Activated T-cell treated with anti-CD3 and anti-CD28 coated beads, Interleukin-2, amount 50 U/mL, for 24 hours (primary cell): ENCODE results near the gene LIM2.

Source experiments
- DNase-seq: peaks from one replicate; pipeline ENCODE4 v3.0.0-alpha.2; 2020
- H3K27ac Mint-ChIP-seq: 2 replicates; pipeline ENCODE4 v1.8.0; 2020; ENCODE audit warnings: mild to moderate bottlenecking, mixed read lengths
- H3K27me3 Mint-ChIP-seq: 2 replicates; pipeline ENCODE4 v1.8.0; 2020; ENCODE audit warnings: mixed read lengths
- H3K36me3 Mint-ChIP-seq: 2 replicates; pipeline ENCODE4 v1.8.0; 2020; ENCODE audit warnings: low read depth, mixed read lengths
- H3K4me1 Mint-ChIP-seq: 2 replicates; pipeline ENCODE4 v1.8.0; 2020; ENCODE audit warnings: low read depth, mixed read lengths
- H3K4me3 Mint-ChIP-seq: 2 replicates; pipeline ENCODE4 v1.8.0; 2020; ENCODE audit warnings: mild to moderate bottlenecking, moderate library complexity, mixed read lengths
- H3K9me3 Mint-ChIP-seq: 2 replicates; pipeline ENCODE4 v1.8.0; 2020; ENCODE audit warnings: mixed read lengths

Gene LIM2

DNA sequence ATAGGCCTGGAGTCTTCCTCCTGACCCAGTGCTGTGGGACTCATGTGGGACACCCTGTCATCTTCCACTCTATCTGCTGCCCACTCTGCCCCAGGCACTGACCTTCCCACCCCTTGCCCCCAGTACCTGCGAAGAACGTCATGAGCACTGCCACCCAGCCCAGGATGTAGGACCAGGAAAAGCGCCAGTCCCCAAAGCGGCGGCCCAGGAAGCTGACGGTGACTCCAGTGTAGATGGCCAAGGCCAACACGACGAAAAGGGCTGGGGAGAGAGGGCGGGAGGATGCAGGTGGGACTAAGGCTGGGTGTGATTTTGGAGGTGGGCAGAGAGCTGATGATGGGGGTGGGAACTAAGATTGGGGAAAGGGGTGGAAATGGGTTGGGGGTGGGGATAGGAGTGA lies 7.4 kb downstream of the LIM2 start:
- Mint-ChIP-seq H3K4me1 (peaks cover 44% of the 10 kb centered on the region), H3K4me3 (no peak overlapping the region), H3K27me3 (no peaks in the 10 kb centered on the region), H3K36me3 (peaks cover under 1% of the 10 kb centered on the region), H3K9me3 (peaks cover 2% of the 10 kb centered on the region), H3K27ac (no peak overlapping the region)
- no peak for DNase-seq

DNA sequence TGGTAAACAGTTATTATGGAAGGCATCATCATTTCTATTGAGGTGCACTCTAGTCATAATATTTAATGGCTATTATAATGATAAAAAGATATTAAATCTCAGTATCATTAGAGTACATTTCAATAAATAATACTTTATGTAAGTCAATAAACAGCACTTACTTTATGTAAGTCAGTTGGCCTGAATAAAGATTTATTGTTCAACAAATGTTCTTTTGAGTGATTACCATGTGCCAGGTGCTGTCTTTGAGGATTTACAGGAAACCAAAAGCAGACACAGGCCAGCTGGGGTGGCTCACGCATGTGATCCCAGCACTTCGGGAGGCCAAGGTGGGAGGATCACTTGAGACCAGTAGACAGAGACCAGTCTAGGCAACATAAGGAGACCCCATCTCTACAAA lies 10.4 kb downstream of the LIM2 start:
- H3K4me3 Mint-ChIP-seq = no peak overlapping the region
- H3K27me3 Mint-ChIP-seq = no peaks in the 10 kb centered on the region
- no peak overlapping the region for H3K27ac Mint-ChIP-seq
- H3K9me3 Mint-ChIP-seq = peaks cover 4% of the 10 kb centered on the region
- peaks cover 3% of the 10 kb centered on the region for H3K36me3 Mint-ChIP-seq
- no peak for DNase-seq
- peaks cover 70% of the 10 kb centered on the region for H3K4me1 Mint-ChIP-seq

GRCh38 chr19:51375504-51376221 lies 12.1 kb downstream of the LIM2 start:
- H3K27ac Mint-ChIP-seq = peak overlapping the region; percentile 90
- H3K4me1 Mint-ChIP-seq = peaks cover 78% of the 10 kb centered on the region
- H3K9me3 Mint-ChIP-seq = peaks cover 2% of the 10 kb centered on the region
- peak; percentile 64 for DNase-seq
- H3K36me3 Mint-ChIP-seq = peaks cover 21% of the 10 kb centered on the region
- peak overlapping the region; percentile 67 for H3K4me3 Mint-ChIP-seq
- no peaks in the 10 kb centered on the region for H3K27me3 Mint-ChIP-seq

- Mint-ChIP-seq H3K27me3 (no peaks in the 10 kb centered on the region), H3K9me3 (peaks cover 2% of the 10 kb centered on the region), H3K4me3 (peak within 1 kb of the TSS; percentile 97), H3K4me1 (peaks cover 77% of the 10 kb centered on the region), H3K27ac (peak within 1 kb of the TSS; percentile 98), H3K36me3 (peaks cover 37% of the 10 kb centered on the region)
- DNase-seq = peak; percentile 81
These were observed 14.9 kb downstream of the LIM2 start, which contains the start of gene NKG7 for GRCh38 chr19:51372649-51373504. Gene NKG7 (minus strand): TSS chr19:51372654. CDS start chr19:51372535, 119 bp downstream.

GRCh38 chr19:51372021-51372648 lies 15.6 kb downstream of the LIM2 start:
- Mint-ChIP-seq H3K4me1 (peaks cover 77% of the 10 kb centered on the region), H3K27me3 (no peaks in the 10 kb centered on the region), H3K9me3 (peaks cover 2% of the 10 kb centered on the region), H3K4me3 (peak overlapping the region; percentile 97), H3K27ac (peak overlapping the region; percentile 98), H3K36me3 (peaks cover 43% of the 10 kb centered on the region)
- DNase-seq = no peak

- peak overlapping the region; percentile 97 for H3K4me3 Mint-ChIP-seq
- H3K4me1 Mint-ChIP-seq = peaks cover 75% of the 10 kb centered on the region
- H3K27ac Mint-ChIP-seq = peak overlapping the region; percentile 98
- no peaks in the 10 kb centered on the region for H3K27me3 Mint-ChIP-seq
- H3K9me3 Mint-ChIP-seq = peaks cover 2% of the 10 kb centered on the region
- no peak for DNase-seq
- H3K36me3 Mint-ChIP-seq = peaks cover 51% of the 10 kb centered on the region
These were observed 16.5 kb downstream of the LIM2 start for GRCh38 chr19:51371186-51371690.

DNA sequence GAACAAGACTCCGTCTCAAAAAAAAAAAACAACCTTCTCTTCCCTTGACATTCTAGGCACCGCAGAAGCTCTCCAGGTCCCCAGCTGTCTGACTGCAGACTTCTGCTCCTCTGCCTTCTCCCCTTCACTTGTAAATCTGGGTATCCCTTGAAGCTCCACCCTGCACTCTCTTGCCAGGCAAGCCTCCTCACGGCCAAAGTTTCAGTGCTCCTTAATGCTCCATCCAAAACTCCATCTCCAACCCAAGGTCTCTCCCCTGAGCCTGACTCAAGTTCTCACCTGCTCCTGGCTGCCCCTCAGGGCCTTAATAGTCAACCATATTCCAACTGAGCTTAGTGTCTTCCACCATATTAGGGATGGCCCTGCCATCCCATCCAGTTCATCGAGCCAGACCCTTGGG lies 17.5 kb downstream of the LIM2 start:
- peaks cover under 1% of the 10 kb centered on the region for H3K9me3 Mint-ChIP-seq
- no peaks in the 10 kb centered on the region for H3K27me3 Mint-ChIP-seq
- peaks cover 58% of the 10 kb centered on the region for H3K36me3 Mint-ChIP-seq
- peaks cover 68% of the 10 kb centered on the region for H3K4me1 Mint-ChIP-seq
- peak overlapping the region; percentile 97 for H3K4me3 Mint-ChIP-seq
- DNase-seq = no peak
- H3K27ac Mint-ChIP-seq = peak overlapping the region; percentile 98

DNA sequence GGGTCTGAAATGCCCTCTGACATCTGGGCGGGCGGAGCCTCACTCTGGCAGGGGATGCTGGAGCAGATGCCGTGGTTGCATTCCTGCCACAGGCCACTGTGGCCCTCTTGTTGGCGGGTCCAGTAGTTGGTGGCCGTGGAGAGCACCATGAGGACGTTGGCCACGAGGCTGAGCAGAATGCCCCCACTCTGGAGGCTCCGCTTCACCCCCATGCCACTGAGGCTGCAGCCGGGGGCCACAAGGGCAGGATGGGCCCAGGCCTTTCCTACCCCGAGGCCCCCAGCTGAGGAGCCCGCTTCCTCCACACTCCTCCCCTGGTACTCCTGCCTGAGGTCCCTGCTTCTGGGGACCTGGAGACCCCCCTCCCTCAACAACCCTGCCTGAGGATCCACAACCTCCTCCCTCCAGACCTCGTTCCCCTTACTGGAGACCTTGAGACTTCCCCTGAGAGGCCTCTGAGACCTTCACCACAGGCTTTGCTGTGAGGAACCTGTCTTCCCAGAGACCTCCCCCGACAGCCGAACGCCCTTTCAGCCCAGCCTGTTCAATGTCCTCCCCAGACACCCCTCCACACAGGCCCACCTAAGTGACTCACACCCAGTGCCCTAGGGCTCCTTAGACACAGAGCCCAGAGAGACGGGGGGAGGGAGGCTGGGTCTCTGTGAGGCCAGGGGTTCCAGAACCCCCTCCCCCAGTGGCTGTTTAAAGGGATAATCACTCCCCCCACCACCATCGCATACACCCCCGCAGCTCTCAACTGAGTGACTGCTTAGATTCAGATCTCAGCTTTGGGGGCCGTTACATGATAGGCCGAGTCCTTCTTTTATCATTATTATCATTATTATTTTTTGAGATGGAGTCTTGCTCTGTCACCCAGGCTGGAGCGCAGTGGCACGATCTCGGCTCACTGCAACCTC lies 19.1 kb downstream of the LIM2 start, which contains the start of gene CLDND2:
Gene CLDND2 (minus strand): TSS at position 638 of the 917 bp plus-strand sequence. CDS start 426 bp downstream, at position 212.
- peaks cover 66% of the 10 kb centered on the region for H3K4me1 Mint-ChIP-seq
- peaks cover 71% of the 10 kb centered on the region for H3K36me3 Mint-ChIP-seq
- no peaks in the 10 kb centered on the region for H3K9me3 Mint-ChIP-seq
- peak within 1 kb of the TSS; percentile 97 for H3K27ac Mint-ChIP-seq
- H3K27me3 Mint-ChIP-seq = no peaks in the 10 kb centered on the region
- peak within 1 kb of the TSS; percentile 97 for H3K4me3 Mint-ChIP-seq
- DNase-seq = peak; percentile 56

DNA sequence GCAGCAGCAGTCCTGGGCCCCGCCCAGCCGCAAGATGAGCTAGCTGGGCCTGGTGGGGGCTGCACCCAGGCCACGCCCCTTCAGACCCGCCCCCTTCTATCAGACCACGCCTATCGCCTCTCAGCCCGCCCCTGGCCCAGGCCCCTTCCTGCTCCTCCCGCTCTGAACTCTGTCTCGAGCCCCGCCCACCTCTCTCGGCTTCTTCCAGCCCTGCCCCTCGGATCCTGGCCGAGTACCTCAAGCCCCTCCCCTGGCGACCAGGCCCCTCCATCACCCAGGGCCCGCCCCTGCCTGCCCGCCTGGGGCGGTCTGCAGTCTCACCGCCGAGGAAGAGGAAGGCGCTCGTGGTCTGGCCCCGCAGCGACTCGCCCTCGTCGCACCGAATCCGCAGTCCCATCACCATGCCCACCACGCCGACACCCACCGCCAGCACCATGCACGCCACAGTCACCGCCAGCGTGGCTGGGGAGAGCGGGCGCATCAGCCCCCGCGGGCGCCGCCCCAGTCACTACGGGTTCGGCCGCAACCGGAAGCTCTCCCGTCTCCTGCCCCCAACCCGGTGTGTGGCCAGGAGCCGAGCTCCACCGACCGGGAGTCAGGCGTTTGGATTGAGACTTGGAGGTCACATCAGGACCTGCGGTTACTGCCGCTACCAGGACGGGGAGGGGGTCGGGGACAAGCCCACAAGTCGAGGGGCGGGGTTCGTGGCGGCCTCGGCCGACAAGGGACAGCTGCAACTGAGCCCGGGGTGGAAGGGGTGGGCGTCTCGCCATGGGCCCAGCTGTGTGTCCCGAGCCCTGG lies 20.0 kb downstream of the LIM2 start:
- H3K4me3 Mint-ChIP-seq = peak overlapping the region; percentile 97
- H3K27me3 Mint-ChIP-seq = no peaks in the 10 kb centered on the region
- DNase-seq = peak; percentile 100
- H3K27ac Mint-ChIP-seq = peak overlapping the region; percentile 97
- no peaks in the 10 kb centered on the region for H3K9me3 Mint-ChIP-seq
- peaks cover 66% of the 10 kb centered on the region for H3K4me1 Mint-ChIP-seq
- H3K36me3 Mint-ChIP-seq = peaks cover 77% of the 10 kb centered on the region

DNA sequence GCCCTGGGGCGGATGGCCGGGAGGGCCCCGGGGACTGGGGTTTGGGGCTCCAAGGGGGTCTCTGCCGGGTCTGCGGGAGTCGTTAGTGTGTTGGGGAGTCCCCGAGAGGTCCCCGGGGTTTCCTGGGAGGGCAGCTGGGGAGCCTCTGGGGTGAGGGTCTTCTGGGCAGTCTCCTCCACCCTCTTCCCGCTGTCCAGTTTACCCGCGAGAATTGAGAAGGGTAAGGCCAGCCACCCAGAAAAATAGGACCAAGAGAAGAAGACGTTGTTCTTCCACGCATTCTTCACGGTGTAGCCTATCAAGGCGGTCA lies 20.6 kb downstream of the LIM2 start:
- no peak for DNase-seq
- Mint-ChIP-seq H3K27ac (peak overlapping the region; percentile 97), H3K4me1 (peaks cover 66% of the 10 kb centered on the region), H3K9me3 (no peaks in the 10 kb centered on the region), H3K27me3 (no peaks in the 10 kb centered on the region), H3K4me3 (peak overlapping the region; percentile 97), H3K36me3 (peaks cover 77% of the 10 kb centered on the region)

DNA sequence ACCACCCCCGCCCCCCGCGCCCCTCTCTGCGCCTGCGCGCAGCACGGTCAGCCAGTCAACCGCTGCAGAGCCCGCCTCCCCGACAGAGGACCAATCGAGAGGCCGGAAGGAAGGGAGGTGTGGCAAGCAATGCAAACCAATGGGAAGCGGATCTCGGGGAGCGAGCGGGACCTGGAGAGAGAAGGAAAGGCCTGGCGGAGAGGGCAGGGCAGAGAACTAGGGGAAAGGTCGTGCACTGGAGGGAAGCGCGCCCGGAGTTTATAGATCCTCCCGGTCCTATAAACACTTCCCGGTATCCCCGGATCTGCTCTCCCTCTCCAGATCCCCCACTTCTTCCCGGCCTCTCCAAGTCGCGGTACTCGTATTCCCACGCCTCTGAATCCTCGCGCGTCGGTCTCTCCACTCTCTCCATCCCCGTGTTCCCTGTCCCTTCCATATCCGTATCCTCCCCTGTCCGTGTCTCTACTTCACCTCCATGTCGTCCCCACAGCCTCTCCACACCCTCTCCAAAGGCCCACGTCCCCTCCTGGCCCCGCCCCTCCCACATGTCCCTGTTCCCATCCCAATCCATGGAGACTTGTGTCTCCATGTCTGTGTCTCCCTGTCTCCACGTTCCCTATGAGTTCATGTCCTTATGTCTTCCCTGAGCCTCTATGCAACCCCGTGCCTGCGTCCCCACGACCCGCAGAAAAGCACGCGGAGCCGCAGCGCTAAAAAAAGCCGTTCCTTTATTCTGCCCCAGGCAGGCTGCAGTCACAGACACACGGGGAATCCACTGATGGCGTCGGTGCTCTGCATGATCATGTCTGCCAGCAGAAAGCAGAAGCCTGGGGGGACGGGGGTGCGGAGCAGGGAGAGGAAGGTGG lies 21.2 kb downstream of the LIM2 start:
- peak overlapping the region; percentile 97 for H3K27ac Mint-ChIP-seq
- peak overlapping the region; percentile 97 for H3K4me3 Mint-ChIP-seq
- H3K27me3 Mint-ChIP-seq = no peaks in the 10 kb centered on the region
- H3K4me1 Mint-ChIP-seq = peaks cover 65% of the 10 kb centered on the region
- peak; percentile 93 for DNase-seq
- H3K9me3 Mint-ChIP-seq = no peaks in the 10 kb centered on the region
- peaks cover 73% of the 10 kb centered on the region for H3K36me3 Mint-ChIP-seq

GRCh38 chr19:51365965-51366388 lies 21.8 kb downstream of the LIM2 start, which contains the start of gene ETFB:
Gene ETFB (minus strand): TSS chr19:51366388. CDS start chr19:51366326, 62 bp downstream.
- DNase-seq = no peak
- H3K36me3 Mint-ChIP-seq = peaks cover 70% of the 10 kb centered on the region
- no peaks in the 10 kb centered on the region for H3K27me3 Mint-ChIP-seq
- H3K4me3 Mint-ChIP-seq = peak within 1 kb of the TSS; percentile 97
- H3K4me1 Mint-ChIP-seq = peaks cover 61% of the 10 kb centered on the region
- no peaks in the 10 kb centered on the region for H3K9me3 Mint-ChIP-seq
- H3K27ac Mint-ChIP-seq = peak within 1 kb of the TSS; percentile 97
